NCI-H146 treated with DMSO at 0.1 percent for 48 hours (cell line): ENCODE results near the gene ASB16.
A peak's percentile ranks its signal among the peaks of the same experiment; 100 is the strongest.
"Not testable (repeated sequence)": the region's sequence is repeated elsewhere in the genome, so short reads cannot be mapped to it uniquely, and the experiment has no call there.

ENCODE experiments used
- DNase-seq: peaks from one replicate; lab custom pipeline; 2025; ENCODE audit not compliant: unreplicated experiment; lab: John Stamatoyannopoulos, UW

ASB16 gene

GRCh38 chr17:44146375-44147346 is 23.8 kb upstream of the ASB16 start:
- DNase-seq: no peak

- no peak for DNase-seq
These were observed 22.7 kb upstream of the ASB16 start for GRCh38 chr17:44147812-44148211.

GRCh38 chr17:44149066-44149465 is 21.4 kb upstream of the ASB16 start:
- DNase-seq: not testable (repeated sequence)

GRCh38 chr17:44149750-44150329 is 20.7 kb upstream of the ASB16 start:
- DNase-seq: no peak

DNA sequence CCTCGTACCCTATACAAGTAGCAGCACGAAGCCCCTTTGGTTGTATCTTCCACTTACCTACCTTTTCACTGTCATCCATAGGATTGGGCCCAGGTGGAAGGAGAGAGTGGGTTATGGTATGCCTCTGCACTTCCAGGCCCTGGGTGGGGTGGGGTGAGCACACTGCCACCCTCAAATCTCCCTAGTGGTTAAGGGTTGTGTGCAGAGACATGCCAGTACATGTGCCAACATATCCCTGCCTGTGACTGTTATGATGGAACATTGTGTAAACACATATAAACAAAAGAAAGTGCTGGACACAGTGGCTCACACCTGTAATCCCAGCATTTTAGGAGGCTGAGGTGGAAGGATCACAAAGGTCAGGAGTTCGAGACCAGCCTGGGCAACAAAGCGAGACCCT is 17.6 kb upstream of the ASB16 start:
- DNase-seq: no peak

GRCh38 chr17:44155488-44155887 is 15.0 kb upstream of the ASB16 start:
- DNase-seq: peak; percentile 70

- no peak for DNase-seq
These were observed 10.8 kb upstream of the ASB16 start for GRCh38 chr17:44159519-44160210.

- DNase-seq: no peak
These were observed 6.0 kb upstream of the ASB16 start for GRCh38 chr17:44164476-44164875.

DNA sequence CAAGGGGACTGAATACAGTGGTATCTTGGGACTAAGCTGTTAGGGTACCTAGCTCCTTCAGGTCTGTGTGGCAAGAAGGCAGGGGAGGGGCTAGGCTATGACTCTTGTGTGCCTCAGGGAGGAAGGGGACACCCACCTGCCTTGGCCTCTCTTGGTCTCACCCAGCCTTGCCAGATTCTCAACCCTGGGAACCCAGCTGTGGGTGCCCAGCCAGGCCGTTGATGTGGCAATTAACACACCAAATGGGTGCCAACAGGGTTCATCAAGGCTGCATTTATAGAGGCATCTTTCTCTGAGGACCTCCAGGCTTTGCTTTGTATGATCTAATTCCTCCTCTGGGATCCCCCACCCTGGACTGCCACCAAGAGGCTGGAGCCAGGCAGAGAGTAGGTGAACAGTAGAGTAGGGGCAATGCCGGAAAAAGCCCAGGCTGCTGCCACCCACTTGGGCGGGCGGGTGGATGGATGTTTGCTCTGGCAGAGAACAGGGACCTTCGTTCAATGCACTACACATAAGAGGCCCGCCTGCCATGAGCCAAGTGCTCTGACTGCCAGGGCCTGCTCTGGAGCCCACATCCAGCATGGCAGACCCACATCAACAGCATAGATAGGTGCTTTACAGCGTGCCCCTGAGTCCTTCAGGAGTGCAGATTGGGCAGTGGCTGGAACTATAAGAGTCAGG is 3.2 kb upstream of the ASB16 start:
- no peak for DNase-seq

DNA sequence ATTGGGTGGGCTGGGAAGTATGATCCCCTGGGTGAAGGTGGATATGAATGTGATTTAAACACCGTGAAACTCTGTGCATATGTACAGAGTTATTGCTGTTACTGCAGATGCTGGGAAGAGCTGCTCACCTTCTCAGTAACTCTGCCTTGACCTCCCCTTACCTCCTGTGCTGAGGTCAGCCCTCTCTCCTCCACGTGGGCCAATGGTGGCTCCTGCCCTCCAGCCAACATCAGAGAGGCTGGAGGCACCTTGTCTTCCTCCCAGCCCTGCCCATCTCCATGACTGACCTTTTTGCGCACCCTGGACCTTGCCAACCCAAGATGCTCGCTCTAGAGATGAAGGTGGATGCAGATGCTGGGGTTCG is 387 bp upstream of the ASB16 start:
- no peak for DNase-seq

GRCh38 chr17:44171931-44172455 is 1.5 kb downstream of the ASB16 start:
- DNase-seq: no peak

- no peak for DNase-seq
These were observed 3.9 kb downstream of the ASB16 start for GRCh38 chr17:44174427-44174826.

GRCh38 chr17:44176257-44176656 is 5.8 kb downstream of the ASB16 start:
- DNase-seq: no peak

- no peak for DNase-seq
These were observed 6.4 kb downstream of the ASB16 start for GRCh38 chr17:44176671-44177501.

GRCh38 chr17:44177640-44178039 is 7.1 kb downstream of the ASB16 start:
- no peak for DNase-seq

- DNase-seq: no peak
These were observed 7.6 kb downstream of the ASB16 start for GRCh38 chr17:44178133-44178532.

- no peak for DNase-seq
These were observed 12.5 kb downstream of the ASB16 start for GRCh38 chr17:44183024-44183423.

GRCh38 chr17:44184212-44184810 is 13.8 kb downstream of the ASB16 start:
- no peak for DNase-seq

- DNase-seq: peak; percentile 99
These were observed 16.0 kb downstream of the ASB16 start, which contains the start of gene TMUB2 for GRCh38 chr17:44186307-44187130. Gene TMUB2, plus strand, starts transcription at chr17:44186972. Its CDS starts 737 bp downstream, at chr17:44187709.
